PC-9 (cell line): Measurements from ENCODE around the gene TH.

ENCODE experiments used
- CTCF ChIP-seq: fragments of 200-600 bp; sonication (generic); conservative IDR thresholded peaks from 2 replicates; pipeline ENCODE4 v1.6.1; 2017; ENCODE audit warnings: mixed run types, antibody characterized with exemption, mild to moderate bottlenecking, moderate library complexity
- EZH2 ChIP-seq: fragments of 200-600 bp; sonication (generic); IDR thresholded peaks from 2 replicates; pipeline ENCODE4 v1.8.0; 2017; ENCODE audit warnings: antibody characterized with exemption, low read depth

- TF ChIP-seq CTCF (no peak), EZH2 (no peak)
These were observed 38.8 kb downstream of the TH start for GRCh38 chr11:2132874-2133240.
